Measurements from ENCODE around the gene GPC5. TPM values are rescaled to one million over a fixed set of nuclear protein-coding genes. Genes with fewer than 3 reads are reported as not detected.

The GPC5 gene
- polyA plus RNA-seq, 4 donors: 0.18 to 0.86 TPM; not detected in 2

- Histone ChIP-seq H3K9me3 (ENCODE audit: control insufficient read depth in 2 of 2, insufficient read depth in 1 of 2, low read depth in 1 of 2, low read length in 1 of 2) (no peaks in the 10 kb centered on the region), H3K36me3 (ENCODE audit: control insufficient read depth in 3 of 3, insufficient read depth in 2 of 3, low read depth in 1 of 3, low read length in 3 of 3) (no peaks in the 10 kb centered on the region), H3K27ac (ENCODE audit: low read depth in 1 of 3, low read length in 2 of 3) (peak overlapping the region in 1 of 3 donors; percentile 90), H3K4me1 (ENCODE audit: control insufficient read depth in 3 of 3, insufficient read depth in 2 of 3, low read depth in 1 of 3, low read length in 2 of 3) (peaks cover 0 to 19% (median 0%) of the 10 kb centered on the region in 3 donors), H3K27me3 (ENCODE audit: control insufficient read depth in 3 of 3, insufficient read depth in 3 of 3, low read length in 3 of 3) (no peaks in the 10 kb centered on the region), H3K4me3 (ENCODE audit: low read depth in 1 of 3, low read length in 3 of 3) (no peak overlapping the region)
- WGBS, 3 donors: 14 to 54% (median 35%) methylated on average over 3 of the region's 3 CpGs
- FAIRE-seq (no peak), DNase-seq (peak; percentile 0 to 25)
These were observed 141.1 kb downstream of the GPC5 start for GRCh38 chr13:91539286-91540157.

GRCh38 chr13:91540158-91540736 is 141.8 kb downstream of the GPC5 start:
- FAIRE-seq (no peak), DNase-seq (peak in 1 of 2 donors; percentile 72)
- Histone ChIP-seq H3K27ac (ENCODE audit: low read depth in 1 of 3, low read length in 2 of 3) (peak overlapping the region in 2 of 3 donors; percentile 58 to 90), H3K36me3 (ENCODE audit: control insufficient read depth in 3 of 3, insufficient read depth in 2 of 3, low read depth in 1 of 3, low read length in 3 of 3) (no peaks in the 10 kb centered on the region), H3K27me3 (ENCODE audit: control insufficient read depth in 3 of 3, insufficient read depth in 3 of 3, low read length in 3 of 3) (no peaks in the 10 kb centered on the region), H3K9me3 (ENCODE audit: control insufficient read depth in 2 of 2, insufficient read depth in 1 of 2, low read depth in 1 of 2, low read length in 1 of 2) (no peaks in the 10 kb centered on the region), H3K4me1 (ENCODE audit: control insufficient read depth in 3 of 3, insufficient read depth in 2 of 3, low read depth in 1 of 3, low read length in 2 of 3) (peaks cover 0 to 19% (median 0%) of the 10 kb centered on the region in 3 donors), H3K4me3 (ENCODE audit: low read depth in 1 of 3, low read length in 3 of 3) (no peak overlapping the region)
- WGBS, 3 donors: 67 to 83% (median 67%) methylated on average over 1 of the region's 1 CpG

GRCh38 chr13:91544723-91545122 is 146.3 kb downstream of the GPC5 start:
- WGBS, 3 donors: 53 to 66% (median 64%) methylated on average over 3 of the region's 3 CpGs
- H3K27me3 ChIP-seq (ENCODE audit: control insufficient read depth in 3 of 3, insufficient read depth in 3 of 3, low read length in 3 of 3): no peaks in the 10 kb centered on the region
- FAIRE-seq: no peak
- H3K36me3 ChIP-seq (ENCODE audit: control insufficient read depth in 3 of 3, insufficient read depth in 2 of 3, low read depth in 1 of 3, low read length in 3 of 3): no peaks in the 10 kb centered on the region
- no peak for DNase-seq
- no peaks in the 10 kb centered on the region for H3K9me3 ChIP-seq (ENCODE audit: control insufficient read depth in 2 of 2, insufficient read depth in 1 of 2, low read depth in 1 of 2, low read length in 1 of 2)
- H3K27ac ChIP-seq (ENCODE audit: low read depth in 1 of 3, low read length in 2 of 3): no peak overlapping the region
- peaks cover 0 to 10% (median 0%) of the 10 kb centered on the region in 3 donors for H3K4me1 ChIP-seq (ENCODE audit: control insufficient read depth in 3 of 3, insufficient read depth in 2 of 3, low read depth in 1 of 3, low read length in 2 of 3)
- no peak overlapping the region for H3K4me3 ChIP-seq (ENCODE audit: low read depth in 1 of 3, low read length in 3 of 3)

GRCh38 chr13:91546900-91547299 is 148.5 kb downstream of the GPC5 start:
- WGBS, 3 donors: 76 to 82% (median 82%) methylated on average over 2 of the region's 2 CpGs
- Histone ChIP-seq H3K36me3 (ENCODE audit: control insufficient read depth in 3 of 3, insufficient read depth in 2 of 3, low read depth in 1 of 3, low read length in 3 of 3) (no peaks in the 10 kb centered on the region), H3K4me3 (ENCODE audit: low read depth in 1 of 3, low read length in 3 of 3) (no peak overlapping the region), H3K9me3 (ENCODE audit: control insufficient read depth in 2 of 2, insufficient read depth in 1 of 2, low read depth in 1 of 2, low read length in 1 of 2) (peaks cover 0 to 3% of the 10 kb centered on the region in 2 donors), H3K4me1 (ENCODE audit: control insufficient read depth in 3 of 3, insufficient read depth in 2 of 3, low read depth in 1 of 3, low read length in 2 of 3) (no peaks in the 10 kb centered on the region), H3K27me3 (ENCODE audit: control insufficient read depth in 3 of 3, insufficient read depth in 3 of 3, low read length in 3 of 3) (no peaks in the 10 kb centered on the region), H3K27ac (ENCODE audit: low read depth in 1 of 3, low read length in 2 of 3) (no peak overlapping the region)
- no peak for FAIRE-seq
- no peak for DNase-seq

GRCh38 chr13:91553584-91553983 is 155.2 kb downstream of the GPC5 start:
- Histone ChIP-seq H3K36me3 (ENCODE audit: control insufficient read depth in 3 of 3, insufficient read depth in 2 of 3, low read depth in 1 of 3, low read length in 3 of 3) (no peaks in the 10 kb centered on the region), H3K27me3 (ENCODE audit: control insufficient read depth in 3 of 3, insufficient read depth in 3 of 3, low read length in 3 of 3) (no peaks in the 10 kb centered on the region), H3K4me3 (ENCODE audit: low read depth in 1 of 3, low read length in 3 of 3) (no peak overlapping the region), H3K27ac (ENCODE audit: low read depth in 1 of 3, low read length in 2 of 3) (no peak overlapping the region), H3K9me3 (ENCODE audit: control insufficient read depth in 2 of 2, insufficient read depth in 1 of 2, low read depth in 1 of 2, low read length in 1 of 2) (peaks cover 0 to 5% of the 10 kb centered on the region in 2 donors), H3K4me1 (ENCODE audit: control insufficient read depth in 3 of 3, insufficient read depth in 2 of 3, low read depth in 1 of 3, low read length in 2 of 3) (no peaks in the 10 kb centered on the region)
- no peak for DNase-seq
- WGBS, 3 donors: 78 to 83% (median 82%) methylated on average over 2 of the region's 2 CpGs
- no peak for FAIRE-seq

- no peak overlapping the region for H3K4me3 ChIP-seq (ENCODE audit: low read depth in 1 of 3, low read length in 3 of 3)
- H3K9me3 ChIP-seq (ENCODE audit: control insufficient read depth in 2 of 2, insufficient read depth in 1 of 2, low read depth in 1 of 2, low read length in 1 of 2): peaks cover 0 to 5% of the 10 kb centered on the region in 2 donors
- 40 to 65% (median 58%) methylated on average over 1 of the region's 1 CpG for WGBS, 3 donors
- no peak overlapping the region for H3K27ac ChIP-seq (ENCODE audit: low read depth in 1 of 3, low read length in 2 of 3)
- H3K27me3 ChIP-seq (ENCODE audit: control insufficient read depth in 3 of 3, insufficient read depth in 3 of 3, low read length in 3 of 3): no peaks in the 10 kb centered on the region
- no peaks in the 10 kb centered on the region for H3K36me3 ChIP-seq (ENCODE audit: control insufficient read depth in 3 of 3, insufficient read depth in 2 of 3, low read depth in 1 of 3, low read length in 3 of 3)
- DNase-seq (no peak), FAIRE-seq (no peak)
- H3K4me1 ChIP-seq (ENCODE audit: control insufficient read depth in 3 of 3, insufficient read depth in 2 of 3, low read depth in 1 of 3, low read length in 2 of 3): no peaks in the 10 kb centered on the region
These were observed 155.7 kb downstream of the GPC5 start for GRCh38 chr13:91554101-91554500.

GRCh38 chr13:91557328-91558090 is 159.1 kb downstream of the GPC5 start:
- WGBS, 3 donors: 50 to 55% (median 52%) methylated on average over 5 of the region's 5 CpGs
- H3K9me3 ChIP-seq (ENCODE audit: control insufficient read depth in 2 of 2, insufficient read depth in 1 of 2, low read depth in 1 of 2, low read length in 1 of 2): peaks cover 0 to 2% of the 10 kb centered on the region in 2 donors
- H3K27me3 ChIP-seq (ENCODE audit: control insufficient read depth in 3 of 3, insufficient read depth in 3 of 3, low read length in 3 of 3): no peaks in the 10 kb centered on the region
- no peak for FAIRE-seq
- peak in 1 of 2 donors; percentile 14 for DNase-seq
- no peaks in the 10 kb centered on the region for H3K4me1 ChIP-seq (ENCODE audit: control insufficient read depth in 3 of 3, insufficient read depth in 2 of 3, low read depth in 1 of 3, low read length in 2 of 3)
- H3K4me3 ChIP-seq (ENCODE audit: low read depth in 1 of 3, low read length in 3 of 3): no peak overlapping the region
- no peak overlapping the region for H3K27ac ChIP-seq (ENCODE audit: low read depth in 1 of 3, low read length in 2 of 3)
- H3K36me3 ChIP-seq (ENCODE audit: control insufficient read depth in 3 of 3, insufficient read depth in 2 of 3, low read depth in 1 of 3, low read length in 3 of 3): no peaks in the 10 kb centered on the region

- H3K27ac ChIP-seq (ENCODE audit: low read depth in 1 of 3, low read length in 2 of 3): no peak overlapping the region
- H3K4me3 ChIP-seq (ENCODE audit: low read depth in 1 of 3, low read length in 3 of 3): no peak overlapping the region
- H3K9me3 ChIP-seq (ENCODE audit: control insufficient read depth in 2 of 2, insufficient read depth in 1 of 2, low read depth in 1 of 2, low read length in 1 of 2): no peaks in the 10 kb centered on the region
- H3K4me1 ChIP-seq (ENCODE audit: control insufficient read depth in 3 of 3, insufficient read depth in 2 of 3, low read depth in 1 of 3, low read length in 2 of 3): no peaks in the 10 kb centered on the region
- no peak for DNase-seq
- H3K36me3 ChIP-seq (ENCODE audit: control insufficient read depth in 3 of 3, insufficient read depth in 2 of 3, low read depth in 1 of 3, low read length in 3 of 3): no peaks in the 10 kb centered on the region
- FAIRE-seq: no peak
- WGBS, 3 donors: 56 to 73% (median 59%) methylated on average over 5 of the region's 5 CpGs
- H3K27me3 ChIP-seq (ENCODE audit: control insufficient read depth in 3 of 3, insufficient read depth in 3 of 3, low read length in 3 of 3): peaks cover 0 to under 1% (median 0%) of the 10 kb centered on the region in 3 donors
These were observed 165.4 kb downstream of the GPC5 start for GRCh38 chr13:91563799-91564198.

All from small intestine (tissue), 7 donors.